Uterus (tissue), 4 donors: ENCODE data around the gene BICDL1. TPM values are rescaled to one million over a fixed set of nuclear protein-coding genes. Genes with fewer than 3 reads are reported as not detected.

Experiments
- DNase-seq, 2 donors: peaks; one replicate each; pipeline ENCODE4 v3.0.0-alpha.2; 2019 to 2020
- H3K27ac ChIP-seq, 2 donors: fragments of 200-600 bp; sonication (generic); 1 replicate in 1 of 2; 2 replicates in 1 of 2; pipeline ENCODE4 v1.5.1; 2016 to 2018
- H3K27me3 ChIP-seq, 2 donors: fragments of 200-600 bp; sonication (generic); one replicate each; pipeline ENCODE4 v1.5.1; 2018 to 2019; ENCODE audit warnings: control low read depth in 1 of 2
- H3K36me3 ChIP-seq, 2 donors: fragments of 200-600 bp; sonication (generic); one replicate each; pipeline ENCODE4 v1.5.1; 2019; ENCODE audit warnings: control low read depth in 1 of 2
- H3K4me1 ChIP-seq, 2 donors: fragments of 200-600 bp; sonication (generic); one replicate each; pipeline ENCODE4 v1.5.1; 2018 to 2019; ENCODE audit warnings: control low read depth in 1 of 2
- H3K4me3 ChIP-seq, 2 donors: fragments of 200-600 bp; sonication (generic); 1 replicate in 1 of 2; 2 replicates in 1 of 2; pipeline ENCODE4 v1.5.1; 2018 to 2019; ENCODE audit warnings: mild to moderate bottlenecking in 1 of 2
- H3K9me3 ChIP-seq, 2 donors: fragments of 200-600 bp; sonication (generic); one replicate each; pipeline ENCODE4 v1.5.1; 2019; ENCODE audit warnings: control low read depth in 1 of 2
- POLR2A ChIP-seq, 2 donors: fragments of 450-650 bp; IDR thresholded peaks; one replicate each; pipeline ENCODE4 v1.6.1; 2016; ENCODE audit warnings: antibody characterized with exemption in 2 of 2, mild to moderate bottlenecking in 1 of 2, moderate library complexity in 1 of 2
- intact Hi-C: fragments of 100-400 bp; cut with DNase I; formaldehyde crosslinking; loops from one replicate; pipeline ENCODE4 v1.15.1; 2023; ENCODE audit warnings: low total_unique reads
- total RNA-seq, 4 donors: library from RNA; depleted of rRNA in 3 of 4; stranded (reverse); fragments of >200 nt in 3 of 4; gene quantifications; one replicate each; pipeline versions ENCODE4 v1.1.0 to v1.2.4, GENCODE V29; 2014 to 2023
- TF ChIP-seq, protein P1 (sequence below), 4 experiments: fragments of 200-600 bp in 2 of 4; fragments of 450-650 bp in 2 of 4; sonication (generic) in 2 of 4; IDR thresholded peaks; one replicate each; pipeline ENCODE4 v1.5.1; 2016 to 2019; ENCODE audit warnings: antibody characterized with exemption in 4 of 4, mild to moderate bottlenecking in 2 of 4, moderate library complexity in 1 of 4
- donor health status: DM: yes; HTN: yes; CAD: no.

The BICDL1 gene
- total RNA-seq, 4 donors from 2014 or later: 1.8 to 2.2 TPM; not detected in 2

DNA sequence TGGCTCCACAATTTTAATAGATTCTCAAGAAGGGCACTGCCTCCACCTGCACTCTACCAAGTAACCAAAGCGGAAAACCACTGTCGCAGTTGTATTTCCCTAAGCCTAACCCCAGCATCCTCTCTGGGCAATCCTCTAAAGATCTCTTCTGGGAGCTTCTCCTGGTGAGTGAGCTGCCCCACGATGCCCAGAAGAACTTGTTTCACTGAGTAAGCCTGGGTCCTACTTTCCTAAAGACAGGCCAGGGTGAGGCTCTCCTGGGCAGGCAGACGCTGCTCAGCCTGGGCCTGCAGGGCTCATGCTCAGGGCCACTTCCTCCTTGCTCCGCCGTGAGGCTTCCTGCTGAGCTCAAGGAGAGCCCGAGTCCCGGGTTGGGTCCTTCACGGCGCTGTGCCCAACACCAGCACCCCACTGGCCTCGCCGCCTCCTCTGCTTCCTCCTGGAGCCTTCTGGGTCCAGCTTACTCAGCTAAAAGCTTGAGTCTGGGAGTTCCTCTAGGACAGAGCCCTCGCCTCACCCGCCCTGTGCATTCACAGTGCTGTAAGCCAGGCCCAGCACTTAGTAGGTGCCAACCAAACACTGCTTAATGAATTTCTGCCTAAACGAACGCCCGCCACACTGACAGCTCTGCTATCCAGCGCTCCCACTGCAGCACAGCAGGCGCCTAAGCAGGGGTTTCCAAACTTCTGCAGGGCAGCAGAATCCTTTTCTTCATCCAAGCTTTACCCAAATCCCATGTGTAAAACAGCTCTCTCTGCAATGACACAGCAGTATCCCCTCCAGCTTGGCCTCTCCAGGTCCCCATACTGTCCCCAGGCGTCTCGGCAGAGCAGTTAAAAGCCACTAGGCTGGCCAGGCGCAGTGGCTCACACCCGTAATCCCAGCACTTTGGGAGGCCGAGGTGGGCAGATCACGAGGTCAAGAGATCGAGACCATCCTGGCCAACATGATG lies 121.8 kb downstream of the BICDL1 start:
- no peaks in the 10 kb centered on the region for H3K9me3 ChIP-seq
- DNase-seq: no peak
- intact Hi-C loops: no loop called here
- TF ChIP-seq, protein P1, sequence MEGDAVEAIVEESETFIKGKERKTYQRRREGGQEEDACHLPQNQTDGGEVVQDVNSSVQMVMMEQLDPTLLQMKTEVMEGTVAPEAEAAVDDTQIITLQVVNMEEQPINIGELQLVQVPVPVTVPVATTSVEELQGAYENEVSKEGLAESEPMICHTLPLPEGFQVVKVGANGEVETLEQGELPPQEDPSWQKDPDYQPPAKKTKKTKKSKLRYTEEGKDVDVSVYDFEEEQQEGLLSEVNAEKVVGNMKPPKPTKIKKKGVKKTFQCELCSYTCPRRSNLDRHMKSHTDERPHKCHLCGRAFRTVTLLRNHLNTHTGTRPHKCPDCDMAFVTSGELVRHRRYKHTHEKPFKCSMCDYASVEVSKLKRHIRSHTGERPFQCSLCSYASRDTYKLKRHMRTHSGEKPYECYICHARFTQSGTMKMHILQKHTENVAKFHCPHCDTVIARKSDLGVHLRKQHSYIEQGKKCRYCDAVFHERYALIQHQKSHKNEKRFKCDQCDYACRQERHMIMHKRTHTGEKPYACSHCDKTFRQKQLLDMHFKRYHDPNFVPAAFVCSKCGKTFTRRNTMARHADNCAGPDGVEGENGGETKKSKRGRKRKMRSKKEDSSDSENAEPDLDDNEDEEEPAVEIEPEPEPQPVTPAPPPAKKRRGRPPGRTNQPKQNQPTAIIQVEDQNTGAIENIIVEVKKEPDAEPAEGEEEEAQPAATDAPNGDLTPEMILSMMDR (IDR thresholded peaks at IDR 0.05): no peak
- TF ChIP-seq POLR2A (IDR thresholded peaks at IDR 0.05): no peak
- no peaks in the 10 kb centered on the region for H3K27me3 ChIP-seq
- peaks cover 5 to 12% of the 10 kb centered on the region in 2 donors for H3K4me1 ChIP-seq
- H3K4me3 ChIP-seq: no peak overlapping the region
- no peak overlapping the region for H3K27ac ChIP-seq
- H3K36me3 ChIP-seq: no peaks in the 10 kb centered on the region

DNA sequence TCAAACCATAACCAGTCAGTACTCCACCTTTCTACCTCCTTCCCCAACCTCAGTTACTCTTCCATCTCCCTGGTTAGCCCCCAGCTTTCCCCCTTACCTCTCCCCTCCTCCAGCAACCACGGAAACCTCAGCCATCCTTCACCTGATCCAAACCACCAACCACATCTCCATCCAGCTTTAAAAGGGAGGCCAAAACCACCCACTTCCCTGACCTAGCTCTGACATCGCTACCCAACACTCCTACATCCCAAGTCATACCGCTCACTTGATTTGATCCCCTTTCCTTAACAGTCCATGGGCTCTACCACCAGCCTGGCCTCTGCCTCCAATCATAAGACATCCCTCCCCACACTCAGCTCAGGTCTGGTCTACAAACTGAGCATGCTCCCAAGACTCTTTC lies 126.0 kb downstream of the BICDL1 start:
- Histone ChIP-seq H3K4me3 (peak overlapping the region; percentile 70 to 80), H3K27me3 (no peaks in the 10 kb centered on the region), H3K9me3 (no peaks in the 10 kb centered on the region), H3K36me3 (no peaks in the 10 kb centered on the region), H3K4me1 (peaks cover 5 to 12% of the 10 kb centered on the region in 2 donors), H3K27ac (peak overlapping the region in 1 of 2 donors; percentile 93)
- intact Hi-C loops: no loop called here
- DNase-seq: no peak
- TF ChIP-seq, protein P1 (IDR thresholded peaks at IDR 0.05): no peak
- no peak for TF ChIP-seq POLR2A (IDR thresholded peaks at IDR 0.05)

DNA sequence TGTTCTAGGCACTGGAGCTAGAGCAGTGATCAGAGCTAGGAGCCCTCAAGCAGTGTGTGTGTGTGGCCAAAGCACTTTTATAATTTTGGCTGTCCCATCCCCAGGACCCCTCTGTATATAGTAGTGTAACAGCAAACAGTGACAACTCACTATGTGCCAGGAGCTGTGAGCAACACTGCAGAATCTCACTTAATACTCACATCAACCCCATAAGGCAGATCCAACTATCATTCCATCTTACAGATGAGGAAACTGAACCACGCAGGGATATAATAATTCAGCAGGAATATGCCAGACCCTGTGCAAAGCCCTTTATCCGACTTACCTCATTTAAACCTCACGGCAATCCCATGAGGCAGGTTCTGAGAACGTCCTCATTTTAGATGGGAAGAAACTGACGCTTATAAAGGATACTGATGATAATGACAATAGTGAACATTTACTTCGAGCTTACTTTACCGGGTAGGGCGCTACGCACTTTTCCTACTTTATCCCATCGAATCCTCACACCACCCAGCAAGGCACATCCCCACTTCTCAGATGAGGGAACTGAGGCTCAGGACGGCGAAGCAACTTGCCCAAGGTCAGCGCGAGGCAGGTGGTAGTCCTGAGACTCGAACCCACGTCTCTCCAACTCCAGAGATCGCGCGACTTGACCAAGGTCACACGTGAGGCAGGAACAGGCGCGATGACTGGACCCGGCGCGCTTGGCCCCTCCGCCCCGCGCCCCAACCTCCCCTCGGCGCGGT lies 126.8 kb downstream of the BICDL1 start:
- intact Hi-C loops: no loop called here
- Histone ChIP-seq H3K4me3 (peak overlapping the region; percentile 70 to 80), H3K36me3 (no peaks in the 10 kb centered on the region), H3K4me1 (peaks cover 5 to 12% of the 10 kb centered on the region in 2 donors), H3K9me3 (no peaks in the 10 kb centered on the region), H3K27ac (peak overlapping the region; percentile 93 to 98), H3K27me3 (no peaks in the 10 kb centered on the region)
- TF ChIP-seq, protein P1 (IDR thresholded peaks at IDR 0.05): no peak
- TF ChIP-seq POLR2A (IDR thresholded peaks at IDR 0.05): no peak
- DNase-seq: no peak

DNA sequence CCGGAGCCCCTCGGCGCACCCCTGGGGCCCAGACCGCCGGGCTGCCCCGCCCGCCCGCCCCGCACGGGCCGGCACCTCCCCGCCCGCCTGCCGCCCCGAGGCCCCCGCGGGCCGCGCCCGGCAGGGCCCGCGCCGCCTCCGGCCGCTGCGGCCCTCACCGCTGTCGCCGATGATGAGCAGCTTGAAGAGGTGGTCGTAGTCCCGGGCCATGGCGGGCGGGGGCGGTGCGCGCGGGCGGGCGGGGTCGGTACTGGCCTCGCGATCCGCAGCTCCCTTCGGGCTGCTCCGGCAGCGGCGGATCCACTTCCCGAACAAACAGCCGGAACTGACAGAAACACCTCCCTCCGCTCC lies 127.4 kb downstream of the BICDL1 start, which contains the start of gene RAB35:
Gene RAB35 (minus strand): TSS at position 313 of the 351 bp plus-strand sequence. CDS start 103 bp downstream, at position 210.
- TF ChIP-seq, protein P1 (IDR thresholded peaks at IDR 0.05): no peak
- no peak for TF ChIP-seq POLR2A (IDR thresholded peaks at IDR 0.05)
- Histone ChIP-seq H3K9me3 (no peaks in the 10 kb centered on the region), H3K27me3 (no peaks in the 10 kb centered on the region), H3K27ac (peak within 1 kb of the TSS; percentile 93 to 98), H3K4me1 (peaks cover 5 to 12% of the 10 kb centered on the region in 2 donors), H3K4me3 (peak within 1 kb of the TSS; percentile 70 to 80), H3K36me3 (no peaks in the 10 kb centered on the region)
- DNase-seq: no peak
- intact Hi-C loops: no loop called here
